Measurements from ENCODE around the gene TTC21B. TPM values are rescaled to one million over a fixed set of nuclear protein-coding genes. Genes with fewer than 3 reads are reported as not detected.

Gene TTC21B
- total RNA-seq, 1 donor from 2014 or later = 38.4 TPM

- Mint-ChIP-seq H3K9me3 (peaks cover 5% of the 10 kb centered on the region), H3K4me1 (peaks cover 50% of the 10 kb centered on the region), H3K36me3 (ENCODE audit: low read depth) (peaks cover 39% of the 10 kb centered on the region), H3K27me3 (ENCODE audit: low read depth) (no peaks in the 10 kb centered on the region), H3K4me3 (no peak overlapping the region), H3K27ac (ENCODE audit: unreplicated experiment) (peak overlapping the region; percentile 1)
- no peak for DNase-seq (ENCODE audit: low read depth, low spot score)
- TF ChIP-seq, protein P1, sequence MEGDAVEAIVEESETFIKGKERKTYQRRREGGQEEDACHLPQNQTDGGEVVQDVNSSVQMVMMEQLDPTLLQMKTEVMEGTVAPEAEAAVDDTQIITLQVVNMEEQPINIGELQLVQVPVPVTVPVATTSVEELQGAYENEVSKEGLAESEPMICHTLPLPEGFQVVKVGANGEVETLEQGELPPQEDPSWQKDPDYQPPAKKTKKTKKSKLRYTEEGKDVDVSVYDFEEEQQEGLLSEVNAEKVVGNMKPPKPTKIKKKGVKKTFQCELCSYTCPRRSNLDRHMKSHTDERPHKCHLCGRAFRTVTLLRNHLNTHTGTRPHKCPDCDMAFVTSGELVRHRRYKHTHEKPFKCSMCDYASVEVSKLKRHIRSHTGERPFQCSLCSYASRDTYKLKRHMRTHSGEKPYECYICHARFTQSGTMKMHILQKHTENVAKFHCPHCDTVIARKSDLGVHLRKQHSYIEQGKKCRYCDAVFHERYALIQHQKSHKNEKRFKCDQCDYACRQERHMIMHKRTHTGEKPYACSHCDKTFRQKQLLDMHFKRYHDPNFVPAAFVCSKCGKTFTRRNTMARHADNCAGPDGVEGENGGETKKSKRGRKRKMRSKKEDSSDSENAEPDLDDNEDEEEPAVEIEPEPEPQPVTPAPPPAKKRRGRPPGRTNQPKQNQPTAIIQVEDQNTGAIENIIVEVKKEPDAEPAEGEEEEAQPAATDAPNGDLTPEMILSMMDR (conservative IDR thresholded peaks at IDR 0.05) = no peak
Measured at GRCh38 chr2:165895974-165896373, 57.6 kb downstream of the TTC21B start.

- Mint-ChIP-seq H3K27ac (ENCODE audit: unreplicated experiment) (peak overlapping the region; percentile 1), H3K4me1 (peaks cover 62% of the 10 kb centered on the region), H3K9me3 (peaks cover 5% of the 10 kb centered on the region), H3K4me3 (peak overlapping the region; percentile 6), H3K36me3 (ENCODE audit: low read depth) (peaks cover 35% of the 10 kb centered on the region), H3K27me3 (ENCODE audit: low read depth) (no peaks in the 10 kb centered on the region)
- TF ChIP-seq, protein P1 (conservative IDR thresholded peaks at IDR 0.05) = no peak
- no peak for DNase-seq (ENCODE audit: low read depth, low spot score)
Measured at GRCh38 chr2:165893556-165893955, 60.0 kb downstream of the TTC21B start.

- no peaks in the 10 kb centered on the region for H3K27me3 Mint-ChIP-seq (ENCODE audit: low read depth)
- peaks cover 26% of the 10 kb centered on the region for H3K36me3 Mint-ChIP-seq (ENCODE audit: low read depth)
- TF ChIP-seq, protein P1 (conservative IDR thresholded peaks at IDR 0.05) = no peak
- H3K4me1 Mint-ChIP-seq = peaks cover 62% of the 10 kb centered on the region
- no peak for DNase-seq (ENCODE audit: low read depth, low spot score)
- H3K9me3 Mint-ChIP-seq = peaks cover 5% of the 10 kb centered on the region
- no peak overlapping the region for H3K4me3 Mint-ChIP-seq
- no peak overlapping the region for H3K27ac Mint-ChIP-seq (ENCODE audit: unreplicated experiment)
Measured at GRCh38 chr2:165892526-165892925, 61.0 kb downstream of the TTC21B start.

DNA sequence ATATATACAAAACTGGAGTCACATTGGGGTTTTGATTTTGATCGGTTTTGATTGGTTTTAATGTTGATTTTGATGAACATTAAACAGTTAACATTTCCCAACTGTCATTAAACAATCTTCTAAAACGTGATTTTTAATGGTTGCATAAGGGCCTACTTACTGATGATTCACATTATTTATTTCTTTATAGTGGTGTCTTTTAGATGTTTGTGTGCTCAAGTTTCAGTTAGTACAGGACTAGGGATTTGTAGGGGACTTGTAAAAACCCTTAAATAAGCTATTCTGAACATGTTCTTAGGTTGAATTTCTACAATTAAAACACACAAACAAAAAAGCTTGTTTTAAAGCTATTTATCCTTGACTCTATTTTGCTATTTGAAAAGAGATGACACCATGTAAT, 61.6 kb downstream of the TTC21B start:
- Mint-ChIP-seq H3K4me1 (peaks cover 62% of the 10 kb centered on the region), H3K36me3 (ENCODE audit: low read depth) (peaks cover 24% of the 10 kb centered on the region), H3K27ac (ENCODE audit: unreplicated experiment) (no peak overlapping the region), H3K27me3 (ENCODE audit: low read depth) (no peaks in the 10 kb centered on the region), H3K4me3 (no peak overlapping the region), H3K9me3 (peaks cover 5% of the 10 kb centered on the region)
- DNase-seq (ENCODE audit: low read depth, low spot score) = no peak
- TF ChIP-seq, protein P1 (conservative IDR thresholded peaks at IDR 0.05) = no peak

DNA sequence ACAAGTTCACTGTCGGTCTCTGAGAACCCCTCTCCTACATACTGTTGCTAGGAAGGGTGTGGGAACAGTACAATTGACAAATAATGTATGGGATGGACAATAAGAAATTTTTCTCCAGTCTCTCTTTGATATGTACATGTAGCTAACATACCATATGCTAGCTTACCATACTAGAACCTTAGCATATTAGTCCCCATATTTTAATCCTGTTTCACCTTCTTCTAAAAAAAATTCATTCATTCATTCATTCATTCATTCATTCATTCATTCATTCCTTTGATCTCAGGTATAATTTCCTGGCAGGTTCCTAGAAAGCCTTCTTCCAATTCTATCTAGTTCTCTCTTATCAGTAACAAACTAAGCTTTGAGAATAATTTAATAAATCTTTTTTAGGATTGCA, 62.2 kb downstream of the TTC21B start:
- DNase-seq (ENCODE audit: low read depth, low spot score) = no peak
- TF ChIP-seq, protein P1 (conservative IDR thresholded peaks at IDR 0.05) = no peak
- Mint-ChIP-seq H3K4me3 (no peak overlapping the region), H3K36me3 (ENCODE audit: low read depth) (peaks cover 23% of the 10 kb centered on the region), H3K9me3 (peaks cover 5% of the 10 kb centered on the region), H3K27ac (ENCODE audit: unreplicated experiment) (no peak overlapping the region), H3K4me1 (peaks cover 65% of the 10 kb centered on the region), H3K27me3 (ENCODE audit: low read depth) (no peaks in the 10 kb centered on the region)

DNA sequence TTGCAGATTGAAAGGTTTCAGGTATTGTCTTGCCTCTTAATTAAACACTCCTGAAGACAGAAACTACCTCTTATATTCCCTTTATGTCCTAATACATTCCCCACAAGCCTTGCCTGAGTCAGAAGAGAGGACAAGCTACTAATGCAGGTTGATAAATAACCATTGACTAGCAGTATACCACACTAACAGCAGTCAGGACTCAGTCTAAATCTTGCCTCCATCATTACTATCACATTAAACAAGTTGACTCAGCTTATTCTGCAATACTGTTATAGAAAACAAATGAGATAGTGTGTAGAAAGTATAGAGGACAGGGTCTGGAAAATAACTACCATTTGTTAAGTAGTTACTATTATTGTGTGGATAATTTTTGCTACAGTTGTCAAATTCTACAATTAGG, 63.8 kb downstream of the TTC21B start:
- Mint-ChIP-seq H3K9me3 (peaks cover 5% of the 10 kb centered on the region), H3K27me3 (ENCODE audit: low read depth) (no peaks in the 10 kb centered on the region), H3K4me1 (peaks cover 68% of the 10 kb centered on the region), H3K4me3 (peak overlapping the region; percentile 40), H3K36me3 (ENCODE audit: low read depth) (peaks cover 21% of the 10 kb centered on the region), H3K27ac (ENCODE audit: unreplicated experiment) (no peak overlapping the region)
- TF ChIP-seq, protein P1 (conservative IDR thresholded peaks at IDR 0.05) = no peak
- DNase-seq (ENCODE audit: low read depth, low spot score) = no peak

All from neural crest cell (in vitro differentiated cells).